HG03575 (cell line): ENCODE measurements around the gene SPSB3.

ENCODE experiments used
- ATAC-seq: cut with Tn5 transposase; IDR thresholded peaks from one replicate; pipeline ENCODE4 v1.9.1; 2021; ENCODE audit not compliant: unreplicated experiment, insufficient number of reproducible peaks, low FRiP score; ENCODE audit errors: extremely low read depth

Gene SPSB3

DNA sequence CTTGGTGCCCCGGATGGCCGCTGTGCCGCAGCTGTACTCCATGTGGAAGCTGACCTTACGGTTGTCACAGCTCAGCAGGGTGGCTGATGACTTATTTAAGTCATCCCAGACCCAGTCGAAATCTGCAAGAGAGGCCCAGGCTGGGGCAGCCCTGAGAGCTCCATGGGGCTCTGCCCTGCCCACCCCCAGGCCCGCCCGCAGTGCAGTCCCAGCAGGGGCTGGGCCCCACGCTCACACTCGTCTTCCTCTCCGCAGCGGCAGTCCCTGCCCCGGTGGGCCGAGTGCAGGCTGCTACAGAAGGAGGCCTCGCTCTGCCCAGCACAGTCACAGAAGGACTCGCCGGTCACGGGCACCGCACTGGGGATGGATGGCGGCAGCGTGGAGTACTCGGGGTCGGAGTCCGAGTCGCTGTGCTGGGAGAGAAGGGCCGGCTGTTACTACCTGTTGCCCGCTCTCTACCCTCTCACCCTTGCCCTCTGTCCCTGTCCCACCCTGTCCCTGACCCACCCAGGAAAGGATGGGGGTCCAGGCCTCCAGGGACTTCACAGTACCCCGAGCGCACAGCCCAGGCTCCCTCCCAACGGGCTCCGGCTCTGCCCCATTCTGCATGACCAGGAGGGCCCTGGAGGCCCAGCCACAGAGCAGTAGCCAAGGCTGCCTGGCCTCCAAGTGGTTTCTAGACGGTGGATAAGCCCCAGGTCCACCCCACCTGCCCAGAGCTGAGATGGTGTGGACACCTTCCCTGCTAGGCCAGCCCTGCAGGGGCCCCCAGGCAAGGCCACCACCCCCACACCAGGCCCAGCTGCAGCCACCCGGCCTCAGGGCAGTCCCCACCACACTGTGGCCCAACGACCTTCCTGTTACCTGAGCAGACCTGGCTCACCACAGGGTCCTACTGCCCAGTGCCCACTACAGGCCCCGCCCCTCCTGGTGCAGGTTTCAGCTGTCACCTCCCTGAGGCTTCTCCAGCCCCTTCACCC, 3.9 kb downstream of the SPSB3 start:
- ATAC-seq, result no peak

DNA sequence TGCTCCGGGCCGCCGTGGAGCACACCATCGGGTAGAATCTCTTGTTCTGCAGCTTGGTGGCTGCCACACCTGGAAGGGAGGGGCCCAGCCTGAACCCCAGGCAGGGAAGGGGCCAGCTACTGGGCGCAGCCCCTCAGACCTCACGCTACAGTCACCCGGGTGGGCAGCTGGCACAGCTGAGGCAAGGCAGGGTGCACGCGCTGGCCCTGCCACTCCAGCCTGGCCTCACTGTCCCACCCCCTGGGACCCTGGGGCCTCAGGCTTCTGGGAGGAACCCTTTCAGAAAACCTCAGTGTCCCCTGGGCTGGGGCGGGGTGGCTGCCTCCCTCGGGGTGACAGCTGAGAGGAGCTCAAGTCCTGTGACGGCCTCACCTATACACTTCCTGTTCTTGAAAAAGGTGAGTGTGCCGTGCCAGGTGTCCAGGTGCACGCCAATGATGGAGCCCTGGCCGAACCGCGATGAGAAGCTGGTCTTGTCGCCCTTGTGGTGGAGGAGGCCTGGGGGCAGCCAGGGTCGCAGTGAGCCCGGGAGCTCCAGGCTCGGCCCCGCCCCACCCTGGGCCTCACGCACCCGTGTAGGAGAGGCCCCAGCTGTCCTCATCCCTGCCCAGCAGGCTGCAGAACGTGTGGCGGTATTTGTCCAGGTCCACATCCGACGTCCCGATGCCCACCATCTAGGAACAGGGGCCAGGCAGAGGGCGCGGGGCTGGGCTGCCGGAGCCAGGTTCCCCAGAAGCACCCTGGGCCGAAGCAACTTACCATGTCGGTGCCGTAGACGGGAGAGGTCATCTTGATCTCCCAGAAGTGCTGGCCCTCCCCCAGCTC, 4.8 kb downstream of the SPSB3 start:
- ATAC-seq, result no peak

DNA sequence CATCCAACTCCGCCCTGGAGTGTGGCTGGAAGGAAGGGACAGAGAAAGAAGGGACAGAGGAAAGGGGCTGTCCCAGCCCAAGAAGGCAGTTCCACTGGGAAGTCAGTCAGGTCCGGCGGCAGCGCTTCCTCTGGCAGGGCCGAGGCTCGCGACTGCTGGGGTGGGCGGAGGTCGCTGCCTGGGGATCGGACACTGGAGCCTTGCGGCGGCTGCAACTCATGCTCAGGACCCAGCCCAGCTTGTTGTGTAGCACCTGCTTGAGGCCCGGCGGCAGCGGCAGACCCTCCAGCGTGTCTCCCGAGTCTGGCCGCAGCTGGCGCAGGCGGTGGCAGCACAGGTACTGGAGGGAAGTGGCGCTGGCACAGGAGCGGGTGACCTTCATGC, 5.4 kb downstream of the SPSB3 start:
- no peak for ATAC-seq

DNA sequence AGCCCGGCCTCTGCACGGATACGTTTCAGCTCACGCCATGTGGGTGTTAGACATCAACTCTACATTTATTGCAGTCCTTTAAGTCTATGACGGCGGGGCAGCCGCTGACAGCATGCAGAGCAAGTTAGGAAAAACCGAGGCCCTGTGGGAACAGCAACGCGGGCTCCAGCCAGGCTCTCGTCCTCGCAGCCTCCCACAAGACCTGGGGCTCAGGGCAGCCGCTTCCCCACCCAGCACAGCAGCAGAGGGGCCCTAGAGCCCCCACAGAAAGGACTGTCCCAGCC, 5.8 kb downstream of the SPSB3 start:
- ATAC-seq, result no peak

DNA sequence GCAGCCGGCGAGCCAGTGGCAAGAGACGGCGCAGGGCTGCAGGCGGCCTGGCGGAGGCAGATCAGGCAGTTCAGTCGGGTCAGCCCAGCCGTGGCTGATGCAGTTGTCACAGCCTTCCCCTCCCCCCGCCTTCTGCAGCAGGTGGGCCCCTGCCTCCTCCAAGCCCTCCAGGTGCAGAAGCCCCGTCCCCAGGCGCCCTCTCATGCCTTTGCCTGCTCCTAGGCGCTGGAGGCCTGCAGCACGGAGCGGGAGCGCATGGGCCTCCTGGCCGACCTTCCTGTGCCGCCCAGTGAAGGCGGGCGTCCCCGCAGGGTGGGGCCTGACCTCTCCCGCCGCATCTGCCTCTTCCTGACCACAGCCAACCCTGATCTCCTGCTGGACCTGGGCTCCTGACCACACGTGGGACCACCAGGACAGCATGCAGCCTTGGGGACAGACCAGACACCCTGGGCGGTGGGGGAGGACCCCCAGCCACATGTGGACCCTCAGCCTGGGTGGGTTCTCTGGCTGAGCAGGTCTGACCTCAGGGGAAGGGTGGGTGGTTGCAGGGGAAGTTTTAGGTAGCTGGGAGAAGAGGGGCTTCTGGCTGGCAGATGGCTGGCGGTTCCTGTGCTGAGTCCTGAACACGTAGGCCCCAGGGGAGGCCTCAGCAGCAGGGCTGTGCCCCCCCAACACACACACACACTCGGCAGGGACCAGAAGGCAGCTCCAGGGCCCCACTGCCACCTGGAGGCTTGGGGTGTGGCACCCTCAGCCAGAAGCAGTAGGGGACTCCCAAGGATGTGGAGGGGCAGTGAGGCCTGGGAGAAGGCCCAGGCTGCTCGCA, 6.3 kb downstream of the SPSB3 start:
- ATAC-seq, result no peak

DNA sequence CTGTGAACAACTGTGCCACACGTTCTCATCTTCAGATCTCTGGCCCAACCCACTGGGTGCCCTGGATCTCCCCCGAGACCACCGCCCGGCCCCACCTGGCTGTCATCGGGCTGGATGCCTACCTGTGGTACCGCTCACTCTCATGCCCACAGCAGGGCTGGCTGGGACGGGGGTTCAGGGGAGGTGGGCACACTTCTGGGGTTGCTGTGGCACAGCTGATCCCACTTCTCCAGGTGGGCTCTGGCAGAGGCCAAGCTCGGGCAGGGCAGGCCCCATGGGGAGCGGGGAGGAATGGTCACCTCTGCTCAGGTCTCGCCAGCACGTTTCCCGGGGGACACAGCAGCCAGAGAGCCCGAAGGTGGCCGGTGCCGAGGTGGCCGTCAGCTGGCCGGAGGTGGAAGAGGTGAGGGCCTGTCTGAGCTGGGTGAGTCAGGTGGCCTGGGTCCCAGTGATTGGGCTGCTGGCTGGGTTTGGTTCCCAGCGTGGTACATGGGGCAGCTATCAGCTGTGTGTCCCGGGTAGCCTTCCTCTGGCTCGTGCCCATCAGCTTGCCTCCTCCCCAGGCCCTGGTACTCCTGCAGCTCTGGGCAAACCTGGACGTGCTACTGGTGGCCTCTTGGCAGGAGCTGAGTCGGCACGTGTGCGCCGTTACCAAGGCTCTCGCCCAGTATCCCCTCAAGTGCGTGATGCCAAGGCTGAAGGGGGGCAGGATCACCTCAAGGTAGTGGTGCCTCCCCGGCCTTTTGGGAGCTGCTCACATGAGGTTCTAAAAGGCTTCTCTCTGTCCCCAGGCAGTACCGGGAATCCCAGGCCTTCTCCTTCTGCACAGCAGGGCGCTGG, 7.1 kb downstream of the SPSB3 start:
- no peak for ATAC-seq

DNA sequence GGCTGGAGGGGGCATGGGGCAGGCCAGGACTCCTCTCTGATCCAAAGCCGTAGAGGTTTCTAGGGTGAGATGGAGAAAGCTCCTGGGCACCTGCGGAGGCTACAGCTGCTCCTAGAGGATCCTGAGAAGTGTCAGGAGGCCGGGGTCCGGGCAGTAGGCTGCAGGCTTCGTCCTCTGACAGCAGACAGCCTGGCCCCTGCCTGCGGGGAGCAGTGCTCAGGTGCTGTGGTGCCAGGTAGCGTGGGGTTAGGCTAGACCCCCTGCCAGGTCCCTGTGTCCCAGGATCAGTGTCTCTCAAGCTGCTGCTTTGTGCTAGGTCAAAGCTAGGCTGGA, 8.0 kb downstream of the SPSB3 start:
- no peak for ATAC-seq

DNA sequence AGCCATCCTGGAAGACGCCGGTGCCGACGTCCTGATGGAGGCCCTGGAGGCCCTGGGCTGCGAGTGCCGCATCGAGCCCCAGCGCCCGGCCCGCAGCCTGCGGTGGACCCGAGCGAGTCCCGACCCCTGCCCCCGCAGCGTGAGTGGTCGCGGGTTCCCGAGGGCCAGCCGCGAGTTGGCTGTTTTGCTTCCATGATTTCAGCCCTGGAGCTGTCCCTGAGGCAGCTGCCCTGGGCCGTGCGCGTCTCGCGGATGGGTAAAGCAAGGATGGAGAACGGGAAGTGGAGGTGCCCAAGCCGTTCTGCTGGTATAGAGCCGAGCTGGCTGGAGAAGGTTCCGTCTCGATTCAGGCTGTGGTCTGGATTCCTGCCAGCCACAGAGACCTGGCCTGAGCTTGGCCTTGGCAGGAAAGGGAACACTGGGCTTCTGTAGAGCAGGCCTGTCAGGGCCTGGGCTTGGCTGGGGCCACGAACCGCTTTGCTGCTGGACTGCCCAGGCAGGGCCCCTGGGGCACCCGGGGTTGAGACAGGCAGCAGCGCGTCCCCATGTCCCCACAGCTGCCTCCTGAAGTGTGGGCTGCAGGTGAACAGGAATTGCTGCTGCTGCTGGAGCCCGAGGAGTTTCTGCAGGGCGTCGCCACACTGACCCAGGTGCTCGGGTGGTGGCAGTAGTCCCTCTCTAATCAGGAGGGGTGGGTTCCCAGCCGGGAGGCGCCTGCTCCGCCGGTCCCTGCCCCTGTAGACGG, 8.5 kb downstream of the SPSB3 start:
- no peak for ATAC-seq

DNA sequence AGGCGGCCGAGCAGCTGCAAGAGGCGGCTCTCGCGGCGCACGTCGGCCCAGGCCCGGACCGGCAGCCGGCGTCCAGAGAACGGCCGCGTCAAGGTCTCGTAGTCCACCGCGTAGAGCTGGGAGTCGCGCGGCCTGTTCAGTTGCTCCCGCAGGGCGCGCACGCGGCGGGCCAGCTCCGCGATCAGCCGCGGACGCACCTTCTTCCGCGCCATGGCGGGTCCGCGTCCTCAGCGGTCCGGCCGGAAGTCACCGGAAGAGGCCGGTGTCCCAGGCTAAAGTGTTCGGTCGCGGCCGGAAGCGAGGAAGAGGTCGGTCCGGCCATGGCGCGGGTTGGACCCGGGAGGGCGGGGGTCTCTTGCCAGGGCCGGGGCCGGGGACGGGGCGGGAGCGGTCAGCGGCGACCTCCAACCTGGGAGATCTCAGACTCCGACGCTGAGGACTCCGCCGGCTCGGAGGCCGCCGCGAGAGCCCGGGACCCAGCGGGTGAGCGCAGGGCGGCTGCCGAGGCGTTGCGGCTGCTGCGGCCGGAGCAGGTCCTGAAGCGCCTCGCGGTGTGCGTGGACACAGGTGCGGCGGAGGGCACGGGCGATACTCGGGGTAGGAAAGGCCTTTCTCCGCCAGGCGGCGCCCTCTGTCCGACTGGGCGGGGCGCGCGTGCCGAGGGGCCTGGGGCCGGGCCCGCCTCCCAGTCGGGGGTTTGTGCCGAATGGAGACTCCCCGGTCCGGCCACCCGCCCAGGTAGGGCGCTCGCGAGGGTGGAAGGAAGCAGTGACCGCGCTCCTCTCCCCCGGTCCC, 9.3 kb downstream of the SPSB3 start, which contains the start of gene MRPS34:
Gene MRPS34 (minus strand): TSS at position 227 of the 795 bp plus-strand sequence. CDS start 15 bp downstream, at position 212.
- ATAC-seq, result no peak

DNA sequence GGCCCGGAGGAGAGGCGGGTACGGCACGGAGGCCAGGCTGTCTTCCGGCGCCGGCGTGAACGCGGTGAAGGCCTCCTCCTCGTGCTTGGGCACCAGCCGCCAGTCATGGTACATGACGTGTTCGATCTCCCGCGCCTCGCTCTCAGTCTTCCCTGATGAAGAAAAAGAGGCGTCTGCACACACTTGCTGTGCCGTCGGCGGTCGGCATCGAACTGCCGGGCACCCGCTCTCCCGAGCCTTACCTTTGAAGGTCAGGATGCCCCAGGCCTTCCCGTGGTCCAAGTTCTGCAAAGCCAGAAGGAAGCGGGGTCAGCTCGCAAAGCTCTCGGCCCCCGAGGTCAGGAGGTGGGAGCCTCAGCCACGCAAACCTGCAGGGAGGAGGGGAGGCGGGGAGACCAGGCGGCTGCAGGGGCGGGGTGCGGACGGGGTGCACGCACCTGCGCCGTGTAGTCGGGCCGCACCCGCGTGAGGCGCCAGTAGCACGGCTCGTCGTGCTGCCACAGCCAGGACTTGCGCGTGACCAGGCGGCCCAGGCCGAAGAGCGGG, 9.9 kb downstream of the SPSB3 start, which contains the start of gene EME2:
Gene EME2 (plus strand): TSS at position 449 of the 546 bp plus-strand sequence. CDS start 418 bp downstream, outside the sequence.
- no peak for ATAC-seq

DNA sequence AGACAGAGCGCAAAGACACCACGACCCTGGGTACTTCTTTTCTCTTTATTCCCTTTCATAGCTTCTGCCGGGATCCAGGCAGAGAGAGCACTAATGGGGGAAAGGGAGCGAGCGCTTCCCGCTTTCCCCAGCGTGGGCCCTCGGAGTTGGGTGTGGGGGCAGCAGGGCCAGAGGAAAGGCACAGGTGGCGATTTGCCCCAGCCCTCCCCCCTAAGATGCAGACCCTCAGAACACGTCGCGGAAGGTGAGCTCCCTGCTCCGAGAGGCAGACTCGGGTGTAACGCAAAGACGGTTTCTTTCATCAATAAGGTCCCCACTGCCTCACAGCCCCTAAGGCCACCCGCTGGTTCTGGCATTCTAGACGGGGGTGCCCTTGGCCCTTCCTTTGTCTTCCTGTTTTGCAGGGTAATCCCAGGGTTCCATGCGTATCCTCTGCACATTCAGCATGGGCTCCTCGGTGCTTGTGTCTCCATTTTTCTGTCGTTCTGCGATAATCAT, 10.5 kb downstream of the SPSB3 start:
- ATAC-seq, result no peak

DNA sequence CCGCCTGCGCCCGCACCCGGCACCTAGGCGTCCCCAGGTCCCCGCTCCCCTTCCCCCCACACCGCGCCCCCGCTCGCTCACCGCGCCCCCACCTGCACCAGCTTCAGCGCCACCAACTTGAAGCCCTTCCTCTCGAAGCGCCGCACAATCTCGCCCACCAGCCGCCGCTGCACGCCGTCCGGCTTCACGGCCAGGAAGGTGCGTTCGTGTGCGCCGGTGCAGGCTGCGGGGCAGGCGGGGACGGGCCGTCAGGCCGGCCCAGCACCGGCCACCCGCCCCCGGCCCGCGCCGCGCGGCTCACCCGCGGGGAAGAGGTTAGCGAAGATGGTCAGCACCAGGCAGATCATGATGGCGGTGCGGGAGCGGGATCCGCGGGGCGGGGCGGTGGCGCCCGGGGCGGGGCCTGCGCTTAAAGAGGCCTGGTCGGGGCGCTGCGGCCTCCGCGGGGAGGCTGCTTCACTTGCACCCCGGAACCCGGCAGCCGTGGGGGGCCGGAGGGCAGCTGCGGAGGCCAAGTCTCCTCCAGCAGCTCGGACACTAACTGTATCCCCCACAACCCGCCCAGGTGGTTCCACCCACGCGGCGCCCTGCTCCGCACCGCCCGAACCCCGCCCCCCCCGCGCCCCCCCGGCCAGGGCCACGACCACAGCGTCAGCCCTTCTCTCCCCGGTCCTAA, 11.0 kb downstream of the SPSB3 start, which contains the start of gene NME3:
Gene NME3 (minus strand): TSS at position 356 of the 676 bp plus-strand sequence. CDS start 9 bp downstream, at position 347.
- ATAC-seq, result no peak

DNA sequence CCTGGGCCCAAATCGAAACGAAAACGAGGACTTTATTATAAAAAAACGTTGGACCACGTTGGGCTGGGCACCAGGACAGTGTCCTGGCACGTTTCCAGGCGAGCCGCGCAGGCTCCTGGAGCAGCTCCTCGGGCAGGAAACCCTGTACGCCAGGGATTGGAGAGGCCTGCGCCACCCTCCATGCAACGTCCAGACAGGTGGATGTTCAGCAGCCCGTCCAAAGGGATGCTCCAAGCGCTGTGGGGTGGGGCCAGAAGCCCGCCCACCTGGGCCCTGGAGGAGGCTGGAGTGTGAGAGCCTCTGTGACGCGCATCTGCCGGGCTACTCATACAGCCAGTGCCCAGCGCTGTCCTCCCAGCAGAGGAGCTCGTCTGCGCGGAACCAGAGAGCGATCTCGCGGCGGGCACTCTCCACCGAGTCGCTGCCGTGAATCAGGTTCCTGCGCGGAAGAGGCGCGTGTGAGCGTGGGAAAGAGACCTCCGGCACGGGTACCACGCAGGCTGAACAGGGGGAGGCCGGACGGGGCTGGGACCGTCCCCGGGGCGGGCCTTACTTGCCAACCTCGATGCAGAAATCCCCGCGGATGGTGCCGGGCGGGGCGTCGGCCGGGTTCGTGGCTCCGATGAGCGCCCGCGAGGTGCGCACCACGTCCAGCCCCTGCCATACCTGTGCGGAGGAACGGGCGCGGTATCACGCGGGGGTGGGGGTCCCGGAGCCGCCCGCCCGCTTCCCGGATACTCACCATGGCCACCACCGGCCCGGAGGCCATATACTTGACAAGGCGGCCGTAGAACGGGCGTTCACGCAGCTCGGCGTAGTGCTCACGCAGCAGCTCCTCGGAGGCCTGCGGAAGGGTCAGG, 11.8 kb downstream of the SPSB3 start:
- ATAC-seq, result no peak

DNA sequence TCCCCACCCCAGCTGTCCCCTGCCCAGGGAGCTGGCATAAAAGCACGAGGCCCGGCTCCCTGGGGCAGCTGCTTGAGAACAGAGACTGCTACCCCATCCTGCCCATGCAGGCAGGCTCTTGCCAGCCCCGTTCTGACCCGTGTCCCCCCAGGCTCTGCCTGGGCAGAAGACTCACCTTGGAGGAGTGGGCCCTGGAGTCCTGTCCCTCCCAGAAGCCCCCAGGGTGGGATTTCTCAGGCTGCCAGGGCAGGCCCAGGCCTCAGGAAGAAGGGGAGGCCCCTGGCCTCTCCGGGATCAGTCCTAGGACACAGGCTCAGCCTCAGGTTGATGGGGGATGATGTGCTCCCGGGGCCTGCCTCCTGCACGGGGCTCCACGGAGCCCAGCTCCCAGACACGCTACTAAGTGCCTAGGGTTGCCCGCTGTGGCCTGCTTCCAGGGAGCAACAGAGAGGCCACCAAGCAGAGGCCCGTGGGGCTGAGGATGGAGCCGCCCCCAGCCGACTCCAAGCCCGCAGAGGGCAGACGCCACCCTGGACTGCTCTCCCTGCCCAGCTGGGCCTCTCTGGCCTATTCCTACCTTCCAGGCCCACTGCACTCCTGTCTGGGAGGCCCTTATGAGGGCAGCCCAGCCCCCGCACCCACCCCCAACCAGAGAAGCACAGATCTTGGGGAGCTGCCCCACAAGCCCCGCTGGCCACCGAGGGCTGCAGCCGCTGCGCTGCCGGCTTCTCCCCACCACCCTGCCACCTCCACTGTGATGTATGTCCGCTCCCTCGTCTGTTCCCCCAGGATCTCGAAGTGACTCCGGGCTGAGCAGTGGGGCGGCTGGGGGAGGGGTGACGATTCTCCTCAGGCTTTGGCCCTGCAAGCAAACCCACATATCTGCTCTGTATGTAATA, 12.7 kb downstream of the SPSB3 start:
- no peak for ATAC-seq
